Measurements from ENCODE around the gene ELAVL2.

ELAVL2 gene

GRCh38 chr9:23821375-23822181 lies 4.5 kb downstream of the ELAVL2 start:
- DNase-seq: no peak

GRCh38 chr9:23820451-23821374 lies 5.3 kb downstream of the ELAVL2 start:
- DNase-seq: no peak

- no peak for DNase-seq
These were observed 6.6 kb downstream of the ELAVL2 start for GRCh38 chr9:23819403-23819802.

- DNase-seq: no peak
These were observed 11.8 kb downstream of the ELAVL2 start for GRCh38 chr9:23814243-23814642.

- no peak for DNase-seq
These were observed 13.4 kb downstream of the ELAVL2 start for GRCh38 chr9:23812673-23813072.

- DNase-seq: no peak
These were observed 14.4 kb downstream of the ELAVL2 start for GRCh38 chr9:23811633-23812032.

- no peak for DNase-seq
These were observed 22.8 kb downstream of the ELAVL2 start for GRCh38 chr9:23803216-23803615.

GRCh38 chr9:23801523-23801922 lies 24.5 kb downstream of the ELAVL2 start:
- DNase-seq: no peak

GRCh38 chr9:23799521-23799920 lies 26.5 kb downstream of the ELAVL2 start:
- no peak for DNase-seq

GRCh38 chr9:23798325-23798724 lies 27.7 kb downstream of the ELAVL2 start:
- DNase-seq: no peak

- DNase-seq: no peak
These were observed 29.8 kb downstream of the ELAVL2 start for GRCh38 chr9:23796209-23796608.

- no peak for DNase-seq
These were observed 35.4 kb downstream of the ELAVL2 start for GRCh38 chr9:23790351-23791260.

- no peak for DNase-seq
These were observed 36.3 kb downstream of the ELAVL2 start for GRCh38 chr9:23789529-23790254.

GRCh38 chr9:23784962-23785361 lies 41.1 kb downstream of the ELAVL2 start:
- no peak for DNase-seq

- no peak for DNase-seq
These were observed 42.5 kb downstream of the ELAVL2 start for GRCh38 chr9:23783509-23783908.

GRCh38 chr9:23779220-23779619 lies 46.8 kb downstream of the ELAVL2 start:
- DNase-seq: no peak

- DNase-seq: no peak
These were observed 48.7 kb downstream of the ELAVL2 start for GRCh38 chr9:23777328-23777727.

GRCh38 chr9:23775549-23775948 lies 50.5 kb downstream of the ELAVL2 start:
- no peak for DNase-seq

- DNase-seq: no peak
These were observed 51.8 kb downstream of the ELAVL2 start for GRCh38 chr9:23774266-23774665.

- DNase-seq: no peak
These were observed 53.7 kb downstream of the ELAVL2 start for GRCh38 chr9:23772385-23772783.

GRCh38 chr9:23771746-23772384 lies 54.2 kb downstream of the ELAVL2 start:
- no peak for DNase-seq

All from activated gamma-delta T cell (primary cell).